H1 (cell line): Measurements from ENCODE around the gene PAWR. TPM values are rescaled to one million over a fixed set of nuclear protein-coding genes. Genes with fewer than 3 reads are reported as not detected.

ENCODE experiments used
- BRCA1 ChIP-seq: IDR thresholded peaks from 2 replicates; pipeline ENCODE4 v1.6.1; 2012; ENCODE audit warnings: low read depth, low read length, improper control_type of control experiment
- GABPA ChIP-seq: IDR thresholded peaks from 2 replicates; pipeline ENCODE4 v1.6.1; 2011; ENCODE audit warnings: mild to moderate bottlenecking, low read length, moderate library complexity, borderline replicate concordance; ENCODE audit not compliant: insufficient read depth
- GTF2F1 ChIP-seq: IDR thresholded peaks from 2 replicates; pipeline ENCODE4 v1.6.1; 2012; ENCODE audit warnings: low read depth, low read length, improper control_type of control experiment, borderline replicate concordance
- HDAC2 ChIP-seq, 2 experiments: fragments of 300-600 bp in 1 of 2; sonication (generic) in 1 of 2; IDR thresholded peaks; 2 replicates each; pipeline ENCODE4 v1.6.1; 2011 to 2012; ENCODE audit warnings: low read depth in 2 of 2, low read length in 2 of 2, mild to moderate bottlenecking in 2 of 2, moderate library complexity in 2 of 2, borderline replicate concordance in 1 of 2, inconsistent platforms in 1 of 2
- JUND ChIP-seq: IDR thresholded peaks from 2 replicates; pipeline ENCODE4 v1.6.1; 2011; ENCODE audit warnings: mild to moderate bottlenecking, improper control_type of control experiment, low read length
- NANOG ChIP-seq: IDR thresholded peaks from 2 replicates; pipeline ENCODE4 v1.6.1; 2011; ENCODE audit warnings: low read length, low read depth, mild to moderate bottlenecking, inconsistent platforms; ENCODE audit not compliant: insufficient read depth, poor library complexity, severe bottlenecking
- YY1 ChIP-seq: IDR thresholded peaks from 2 replicates; pipeline ENCODE4 v1.6.1; 2011; ENCODE audit warnings: low read depth, mild to moderate bottlenecking, low read length
- polyA plus RNA-seq, 7 experiments: library from polyadenylated mRNA; depleted of rRNA in 3 of 7; stranded (reverse) in 5 of 7; unstranded in 2 of 7; fragments of >200 nt in 5 of 7; fragments of 200-250 nt in 2 of 7; gene quantifications; 1 replicate in 5 of 7; 2 replicates in 1 of 7; 4 replicates in 1 of 7; pipeline versions ENCODE4 v1.2.1 to v1.2.3, GENCODE V29; 2011 to 2013; ENCODE audit warnings: missing spikeins in 2 of 7, mixed read lengths in 2 of 7
- total RNA-seq: library from RNA; stranded (reverse); fragmentation: NEBNext Ultra II Directional; extraction: Animal tissue kit (Norgen Biotek cat#: 25700); gene quantifications from 2 replicates; pipeline ENCODE4 v1.2.1, GENCODE V29; 2021
- TF ChIP-seq, protein P1 (sequence below): fragments of 300-600 bp; sonication (generic); IDR thresholded peaks from 2 replicates; pipeline ENCODE4 v1.7.1; 2012; ENCODE audit warnings: low read length, moderate library complexity, mild to moderate bottlenecking, inconsistent platforms; ENCODE audit not compliant: insufficient replicate concordance
- TF ChIP-seq, protein P2 (sequence below): IDR thresholded peaks from 2 replicates; pipeline ENCODE4 v1.6.1; 2012; ENCODE audit warnings: low read length, inconsistent platforms

Gene PAWR
- total and polyA plus RNA-seq, 2 of the 8 experiments (the other 6 are each of a cell fraction or from before 2014, with no cell fraction given): 28.3 to 327 TPM

DNA sequence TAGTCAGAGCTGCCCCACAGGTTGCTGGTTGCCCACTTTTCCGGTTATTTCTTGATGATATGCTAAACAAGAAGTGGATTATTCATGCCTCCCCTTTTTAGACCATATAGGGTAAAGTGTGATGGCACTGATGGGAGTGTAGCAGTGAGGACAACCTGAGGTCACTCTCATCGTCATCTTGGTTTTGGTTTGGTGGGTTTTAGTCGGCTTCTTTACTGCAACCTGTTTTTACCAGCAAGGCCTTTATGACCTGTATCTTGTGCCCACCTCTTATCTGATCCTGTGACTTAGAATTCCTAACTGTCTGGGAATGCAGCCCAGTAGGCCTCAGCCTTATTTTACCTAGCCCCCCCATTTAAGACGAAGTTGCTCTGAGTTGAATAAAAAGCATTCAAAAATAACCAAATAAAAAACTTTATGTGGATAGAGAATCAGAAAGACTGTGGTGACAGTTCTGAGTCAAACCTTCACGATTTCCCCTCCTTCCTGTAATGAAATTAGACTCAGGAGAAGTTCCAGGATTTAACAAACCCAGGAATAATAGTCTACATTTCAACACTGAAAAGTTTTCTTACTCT is 144.2 kb downstream of the PAWR start (continued):
- TF ChIP-seq, protein P1, sequence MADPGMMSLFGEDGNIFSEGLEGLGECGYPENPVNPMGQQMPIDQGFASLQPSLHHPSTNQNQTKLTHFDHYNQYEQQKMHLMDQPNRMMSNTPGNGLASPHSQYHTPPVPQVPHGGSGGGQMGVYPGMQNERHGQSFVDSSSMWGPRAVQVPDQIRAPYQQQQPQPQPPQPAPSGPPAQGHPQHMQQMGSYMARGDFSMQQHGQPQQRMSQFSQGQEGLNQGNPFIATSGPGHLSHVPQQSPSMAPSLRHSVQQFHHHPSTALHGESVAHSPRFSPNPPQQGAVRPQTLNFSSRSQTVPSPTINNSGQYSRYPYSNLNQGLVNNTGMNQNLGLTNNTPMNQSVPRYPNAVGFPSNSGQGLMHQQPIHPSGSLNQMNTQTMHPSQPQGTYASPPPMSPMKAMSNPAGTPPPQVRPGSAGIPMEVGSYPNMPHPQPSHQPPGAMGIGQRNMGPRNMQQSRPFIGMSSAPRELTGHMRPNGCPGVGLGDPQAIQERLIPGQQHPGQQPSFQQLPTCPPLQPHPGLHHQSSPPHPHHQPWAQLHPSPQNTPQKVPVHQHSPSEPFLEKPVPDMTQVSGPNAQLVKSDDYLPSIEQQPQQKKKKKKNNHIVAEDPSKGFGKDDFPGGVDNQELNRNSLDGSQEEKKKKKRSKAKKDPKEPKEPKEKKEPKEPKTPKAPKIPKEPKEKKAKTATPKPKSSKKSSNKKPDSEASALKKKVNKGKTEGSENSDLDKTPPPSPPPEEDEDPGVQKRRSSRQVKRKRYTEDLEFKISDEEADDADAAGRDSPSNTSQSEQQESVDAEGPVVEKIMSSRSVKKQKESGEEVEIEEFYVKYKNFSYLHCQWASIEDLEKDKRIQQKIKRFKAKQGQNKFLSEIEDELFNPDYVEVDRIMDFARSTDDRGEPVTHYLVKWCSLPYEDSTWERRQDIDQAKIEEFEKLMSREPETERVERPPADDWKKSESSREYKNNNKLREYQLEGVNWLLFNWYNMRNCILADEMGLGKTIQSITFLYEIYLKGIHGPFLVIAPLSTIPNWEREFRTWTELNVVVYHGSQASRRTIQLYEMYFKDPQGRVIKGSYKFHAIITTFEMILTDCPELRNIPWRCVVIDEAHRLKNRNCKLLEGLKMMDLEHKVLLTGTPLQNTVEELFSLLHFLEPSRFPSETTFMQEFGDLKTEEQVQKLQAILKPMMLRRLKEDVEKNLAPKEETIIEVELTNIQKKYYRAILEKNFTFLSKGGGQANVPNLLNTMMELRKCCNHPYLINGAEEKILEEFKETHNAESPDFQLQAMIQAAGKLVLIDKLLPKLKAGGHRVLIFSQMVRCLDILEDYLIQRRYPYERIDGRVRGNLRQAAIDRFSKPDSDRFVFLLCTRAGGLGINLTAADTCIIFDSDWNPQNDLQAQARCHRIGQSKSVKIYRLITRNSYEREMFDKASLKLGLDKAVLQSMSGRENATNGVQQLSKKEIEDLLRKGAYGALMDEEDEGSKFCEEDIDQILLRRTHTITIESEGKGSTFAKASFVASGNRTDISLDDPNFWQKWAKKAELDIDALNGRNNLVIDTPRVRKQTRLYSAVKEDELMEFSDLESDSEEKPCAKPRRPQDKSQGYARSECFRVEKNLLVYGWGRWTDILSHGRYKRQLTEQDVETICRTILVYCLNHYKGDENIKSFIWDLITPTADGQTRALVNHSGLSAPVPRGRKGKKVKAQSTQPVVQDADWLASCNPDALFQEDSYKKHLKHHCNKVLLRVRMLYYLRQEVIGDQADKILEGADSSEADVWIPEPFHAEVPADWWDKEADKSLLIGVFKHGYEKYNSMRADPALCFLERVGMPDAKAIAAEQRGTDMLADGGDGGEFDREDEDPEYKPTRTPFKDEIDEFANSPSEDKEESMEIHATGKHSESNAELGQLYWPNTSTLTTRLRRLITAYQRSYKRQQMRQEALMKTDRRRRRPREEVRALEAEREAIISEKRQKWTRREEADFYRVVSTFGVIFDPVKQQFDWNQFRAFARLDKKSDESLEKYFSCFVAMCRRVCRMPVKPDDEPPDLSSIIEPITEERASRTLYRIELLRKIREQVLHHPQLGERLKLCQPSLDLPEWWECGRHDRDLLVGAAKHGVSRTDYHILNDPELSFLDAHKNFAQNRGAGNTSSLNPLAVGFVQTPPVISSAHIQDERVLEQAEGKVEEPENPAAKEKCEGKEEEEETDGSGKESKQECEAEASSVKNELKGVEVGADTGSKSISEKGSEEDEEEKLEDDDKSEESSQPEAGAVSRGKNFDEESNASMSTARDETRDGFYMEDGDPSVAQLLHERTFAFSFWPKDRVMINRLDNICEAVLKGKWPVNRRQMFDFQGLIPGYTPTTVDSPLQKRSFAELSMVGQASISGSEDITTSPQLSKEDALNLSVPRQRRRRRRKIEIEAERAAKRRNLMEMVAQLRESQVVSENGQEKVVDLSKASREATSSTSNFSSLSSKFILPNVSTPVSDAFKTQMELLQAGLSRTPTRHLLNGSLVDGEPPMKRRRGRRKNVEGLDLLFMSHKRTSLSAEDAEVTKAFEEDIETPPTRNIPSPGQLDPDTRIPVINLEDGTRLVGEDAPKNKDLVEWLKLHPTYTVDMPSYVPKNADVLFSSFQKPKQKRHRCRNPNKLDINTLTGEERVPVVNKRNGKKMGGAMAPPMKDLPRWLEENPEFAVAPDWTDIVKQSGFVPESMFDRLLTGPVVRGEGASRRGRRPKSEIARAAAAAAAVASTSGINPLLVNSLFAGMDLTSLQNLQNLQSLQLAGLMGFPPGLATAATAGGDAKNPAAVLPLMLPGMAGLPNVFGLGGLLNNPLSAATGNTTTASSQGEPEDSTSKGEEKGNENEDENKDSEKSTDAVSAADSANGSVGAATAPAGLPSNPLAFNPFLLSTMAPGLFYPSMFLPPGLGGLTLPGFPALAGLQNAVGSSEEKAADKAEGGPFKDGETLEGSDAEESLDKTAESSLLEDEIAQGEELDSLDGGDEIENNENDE: no peak
- no peak for TF ChIP-seq HDAC2 (IDR thresholded peaks at IDR 0.05; ENCODE audit: borderline replicate concordance in 1 of 2, low read depth in 2 of 2, low read length in 2 of 2)
- no peak for TF ChIP-seq NANOG
- no peak for TF ChIP-seq YY1
- no peak for TF ChIP-seq JUND
- no peak for TF ChIP-seq GTF2F1
- no peak for TF ChIP-seq GABPA
- no peak for TF ChIP-seq BRCA1
- TF ChIP-seq, protein P2, sequence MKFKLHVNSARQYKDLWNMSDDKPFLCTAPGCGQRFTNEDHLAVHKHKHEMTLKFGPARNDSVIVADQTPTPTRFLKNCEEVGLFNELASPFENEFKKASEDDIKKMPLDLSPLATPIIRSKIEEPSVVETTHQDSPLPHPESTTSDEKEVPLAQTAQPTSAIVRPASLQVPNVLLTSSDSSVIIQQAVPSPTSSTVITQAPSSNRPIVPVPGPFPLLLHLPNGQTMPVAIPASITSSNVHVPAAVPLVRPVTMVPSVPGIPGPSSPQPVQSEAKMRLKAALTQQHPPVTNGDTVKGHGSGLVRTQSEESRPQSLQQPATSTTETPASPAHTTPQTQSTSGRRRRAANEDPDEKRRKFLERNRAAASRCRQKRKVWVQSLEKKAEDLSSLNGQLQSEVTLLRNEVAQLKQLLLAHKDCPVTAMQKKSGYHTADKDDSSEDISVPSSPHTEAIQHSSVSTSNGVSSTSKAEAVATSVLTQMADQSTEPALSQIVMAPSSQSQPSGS: no peak; the same call in 1 of the 2 replicates
